Measurements from ENCODE around the gene RBM33.

DNA sequence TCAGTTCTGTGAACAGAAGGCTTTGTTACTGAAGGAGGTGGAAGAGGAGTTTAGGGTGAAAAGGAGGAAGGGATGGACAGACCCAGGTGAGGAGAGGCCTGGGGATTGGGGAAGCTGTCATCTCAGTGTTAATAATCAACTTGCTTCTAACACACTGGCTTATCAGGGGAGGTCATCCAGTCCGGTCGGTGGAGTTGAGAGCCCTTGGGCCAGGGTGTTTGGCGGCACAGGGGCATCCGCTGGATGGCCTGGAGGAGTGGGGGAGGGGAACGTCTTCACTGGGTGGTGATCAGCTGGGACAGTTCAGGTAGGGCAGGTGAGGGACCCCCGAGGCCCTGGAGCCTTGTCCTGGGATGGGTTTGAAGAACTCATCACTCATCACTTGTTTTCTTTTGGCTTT lies 133.9 kb downstream of the RBM33 start:
- TF ChIP-seq, protein P1, sequence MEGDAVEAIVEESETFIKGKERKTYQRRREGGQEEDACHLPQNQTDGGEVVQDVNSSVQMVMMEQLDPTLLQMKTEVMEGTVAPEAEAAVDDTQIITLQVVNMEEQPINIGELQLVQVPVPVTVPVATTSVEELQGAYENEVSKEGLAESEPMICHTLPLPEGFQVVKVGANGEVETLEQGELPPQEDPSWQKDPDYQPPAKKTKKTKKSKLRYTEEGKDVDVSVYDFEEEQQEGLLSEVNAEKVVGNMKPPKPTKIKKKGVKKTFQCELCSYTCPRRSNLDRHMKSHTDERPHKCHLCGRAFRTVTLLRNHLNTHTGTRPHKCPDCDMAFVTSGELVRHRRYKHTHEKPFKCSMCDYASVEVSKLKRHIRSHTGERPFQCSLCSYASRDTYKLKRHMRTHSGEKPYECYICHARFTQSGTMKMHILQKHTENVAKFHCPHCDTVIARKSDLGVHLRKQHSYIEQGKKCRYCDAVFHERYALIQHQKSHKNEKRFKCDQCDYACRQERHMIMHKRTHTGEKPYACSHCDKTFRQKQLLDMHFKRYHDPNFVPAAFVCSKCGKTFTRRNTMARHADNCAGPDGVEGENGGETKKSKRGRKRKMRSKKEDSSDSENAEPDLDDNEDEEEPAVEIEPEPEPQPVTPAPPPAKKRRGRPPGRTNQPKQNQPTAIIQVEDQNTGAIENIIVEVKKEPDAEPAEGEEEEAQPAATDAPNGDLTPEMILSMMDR (IDR thresholded peaks at IDR 0.05): no peak
- no peak for TF ChIP-seq POLR2A (IDR thresholded peaks at IDR 0.05)
